Mesendoderm (in vitro differentiated cells): ENCODE results near the gene MAN1A2.
"Not testable (repeated sequence)": the region's sequence is repeated elsewhere in the genome, so short reads cannot be mapped to it uniquely, and the experiment has no call there.

Experiments
- DNase-seq: peaks from one replicate; pipeline ENCODE4 v3.0.0; 2013
- H2AK5ac ChIP-seq: 2 replicates; pipeline ENCODE4 v1.6.1; 2013; ENCODE audit warnings: low read length, inconsistent platforms
- H2BK120ac ChIP-seq: 2 replicates; pipeline ENCODE4 v1.6.1; 2013; ENCODE audit warnings: low read depth, mild to moderate bottlenecking, low read length, moderate library complexity, mixed read lengths
- H2BK15ac ChIP-seq: replicated peaks from 2 replicates; pipeline ENCODE4 v1.6.1; 2013; ENCODE audit warnings: low read depth, mild to moderate bottlenecking, moderate library complexity
- H2BK5ac ChIP-seq: 2 replicates; pipeline ENCODE4 v1.6.1; 2013; ENCODE audit warnings: low read length, inconsistent platforms
- H3K18ac ChIP-seq: 2 replicates; pipeline ENCODE4 v1.6.1; 2013; ENCODE audit warnings: mild to moderate bottlenecking, low read length, mixed read lengths
- H3K23ac ChIP-seq: one replicate; pipeline ENCODE4 v1.6.1; 2013; ENCODE audit warnings: low read length
- H3K27ac ChIP-seq: 2 replicates; pipeline ENCODE4 v1.5.1; 2013; ENCODE audit warnings: low read depth, mild to moderate bottlenecking, inconsistent platforms, low read length, moderate library complexity
- H3K27me3 ChIP-seq: 2 replicates; pipeline ENCODE4 v1.6.1; 2013; ENCODE audit warnings: low read length, control low read depth, mild to moderate bottlenecking, inconsistent platforms; ENCODE audit not compliant: insufficient read depth, poor library complexity
- H3K36me3 ChIP-seq: 2 replicates; pipeline ENCODE4 v1.6.1; 2013; ENCODE audit warnings: low read length, inconsistent platforms; ENCODE audit not compliant: control insufficient read depth, insufficient read depth
- H3K4ac ChIP-seq: one replicate; pipeline ENCODE4 v1.6.1; 2013; ENCODE audit warnings: low read depth, mild to moderate bottlenecking, low read length, moderate library complexity
- H3K4me1 ChIP-seq: 2 replicates; pipeline ENCODE4 v1.6.1; 2013; ENCODE audit warnings: low read depth, low read length, inconsistent platforms; ENCODE audit not compliant: control insufficient read depth
- H3K4me2 ChIP-seq: 2 replicates; pipeline ENCODE4 v1.6.1; 2013; ENCODE audit warnings: low read length
- H3K4me3 ChIP-seq: 2 replicates; pipeline ENCODE4 v1.5.1; 2013; ENCODE audit warnings: mild to moderate bottlenecking, low read length
- H3K56ac ChIP-seq: one replicate; pipeline ENCODE4 v1.6.1; 2013; ENCODE audit warnings: low read length
- H3K79me1 ChIP-seq: 2 replicates; pipeline ENCODE4 v1.6.1; 2013; ENCODE audit warnings: low read length, inconsistent platforms
- H3K79me2 ChIP-seq: 2 replicates; pipeline ENCODE4 v1.6.1; 2013; ENCODE audit warnings: mild to moderate bottlenecking, low read length; ENCODE audit not compliant: control insufficient read depth, insufficient read depth
- H3K9ac ChIP-seq: 2 replicates; pipeline ENCODE4 v1.6.1; 2013; ENCODE audit warnings: low read length, inconsistent platforms
- H4K5ac ChIP-seq: one replicate; pipeline ENCODE4 v1.6.1; 2013; ENCODE audit warnings: low read length
- H4K8ac ChIP-seq: one replicate; pipeline ENCODE4 v1.6.1; 2013; ENCODE audit warnings: low read depth, mild to moderate bottlenecking, control low read depth, low read length, moderate library complexity
- WGBS: extraction: QIAGEN DNeasy Blood & Tissue Kit; methylation state at CpG from one replicate; pipeline ENCODE4 v1.1.7; 2013; ENCODE audit warnings: low lambda C conversion rate, missing lambda C conversion rate; ENCODE audit not compliant: insufficient coverage; ENCODE audit errors: extremely low coverage; 5-methylcytosine and 5-hydroxymethylcytosine counted together

Gene MAN1A2

GRCh38 chr1:117558451-117558850 lies 191.2 kb downstream of the MAN1A2 start:
- not testable (repeated sequence) for H3K23ac ChIP-seq, H3K4ac ChIP-seq, H2BK5ac ChIP-seq, H3K27me3 ChIP-seq, H3K4me2 ChIP-seq, H3K27ac ChIP-seq, H3K4me1 ChIP-seq, DNase-seq, H2BK15ac ChIP-seq, H3K79me2 ChIP-seq, H2BK120ac ChIP-seq, H3K36me3 ChIP-seq, H3K18ac ChIP-seq, H3K56ac ChIP-seq, H4K8ac ChIP-seq, H3K79me1 ChIP-seq, H2AK5ac ChIP-seq, H3K4me3 ChIP-seq, H4K5ac ChIP-seq, H3K9ac ChIP-seq

GRCh38 chr1:117559139-117559538 lies 191.9 kb downstream of the MAN1A2 start:
- no peak overlapping the region for H2BK120ac ChIP-seq
- no peaks in the 10 kb centered on the region for H3K36me3 ChIP-seq
- WGBS: no CpG with 5 or more reads among the region's 3 CpGs
- H4K8ac ChIP-seq: no peak overlapping the region
- H3K56ac ChIP-seq: no peak overlapping the region
- no peak overlapping the region for H3K4ac ChIP-seq
- H3K23ac ChIP-seq: no peak overlapping the region
- no peak overlapping the region for H3K4me3 ChIP-seq
- no peak overlapping the region for H2BK5ac ChIP-seq
- no peak overlapping the region for H3K4me2 ChIP-seq
- H3K4me1 ChIP-seq: no peaks in the 10 kb centered on the region
- no peak overlapping the region for H3K18ac ChIP-seq
- no peaks in the 10 kb centered on the region for H3K27me3 ChIP-seq
- H4K5ac ChIP-seq: no peak overlapping the region
- H3K79me2 ChIP-seq: no peaks in the 10 kb centered on the region
- DNase-seq: no peak
- no peak overlapping the region for H2AK5ac ChIP-seq
- no peak overlapping the region for H3K9ac ChIP-seq
- H2BK15ac ChIP-seq: no peak overlapping the region
- H3K27ac ChIP-seq: no peak overlapping the region
- no peaks in the 10 kb centered on the region for H3K79me1 ChIP-seq

GRCh38 chr1:117559985-117560384 lies 192.7 kb downstream of the MAN1A2 start:
- no peaks in the 10 kb centered on the region for H3K4me1 ChIP-seq
- H3K4me3 ChIP-seq: no peak overlapping the region
- H3K23ac ChIP-seq: no peak overlapping the region
- H3K36me3 ChIP-seq: no peaks in the 10 kb centered on the region
- no peak overlapping the region for H3K9ac ChIP-seq
- no peaks in the 10 kb centered on the region for H3K79me2 ChIP-seq
- H3K18ac ChIP-seq: no peak overlapping the region
- no peak overlapping the region for H3K56ac ChIP-seq
- H2BK120ac ChIP-seq: no peak overlapping the region
- H2BK5ac ChIP-seq: no peak overlapping the region
- H2BK15ac ChIP-seq: no peak overlapping the region
- H3K4ac ChIP-seq: no peak overlapping the region
- no peak overlapping the region for H4K8ac ChIP-seq
- no peak overlapping the region for H3K27ac ChIP-seq
- H3K79me1 ChIP-seq: no peaks in the 10 kb centered on the region
- H3K4me2 ChIP-seq: no peak overlapping the region
- DNase-seq: no peak
- no peaks in the 10 kb centered on the region for H3K27me3 ChIP-seq
- no peak overlapping the region for H2AK5ac ChIP-seq
- WGBS: no CpG with 5 or more reads among the region's 3 CpGs
- H4K5ac ChIP-seq: no peak overlapping the region

GRCh38 chr1:117561071-117561470 lies 193.8 kb downstream of the MAN1A2 start:
- Histone ChIP-seq H4K8ac (no peak overlapping the region), H2BK15ac (no peak overlapping the region), H3K4me1 (no peaks in the 10 kb centered on the region), H3K79me1 (no peaks in the 10 kb centered on the region), H3K79me2 (no peaks in the 10 kb centered on the region), H2BK120ac (no peak overlapping the region), H3K36me3 (no peaks in the 10 kb centered on the region), H3K4me3 (no peak overlapping the region), H2AK5ac (no peak overlapping the region), H2BK5ac (no peak overlapping the region), H3K27ac (no peak overlapping the region), H3K18ac (no peak overlapping the region), H4K5ac (no peak overlapping the region), H3K23ac (no peak overlapping the region), H3K9ac (no peak overlapping the region), H3K56ac (no peak overlapping the region), H3K4ac (no peak overlapping the region), H3K27me3 (no peaks in the 10 kb centered on the region), H3K4me2 (no peak overlapping the region)
- no peak for DNase-seq
- no CpG with 5 or more reads among the region's 2 CpGs for WGBS

- no peak for DNase-seq
- H3K4ac ChIP-seq: no peak overlapping the region
- no peak overlapping the region for H3K4me2 ChIP-seq
- H3K27me3 ChIP-seq: no peaks in the 10 kb centered on the region
- no peaks in the 10 kb centered on the region for H3K4me1 ChIP-seq
- H3K27ac ChIP-seq: no peak overlapping the region
- no peaks in the 10 kb centered on the region for H3K79me1 ChIP-seq
- no CpG with 5 or more reads among the region's 2 CpGs for WGBS
- no peak overlapping the region for H3K18ac ChIP-seq
- no peak overlapping the region for H2BK120ac ChIP-seq
- no peak overlapping the region for H3K56ac ChIP-seq
- H4K8ac ChIP-seq: no peak overlapping the region
- H3K36me3 ChIP-seq: no peaks in the 10 kb centered on the region
- H3K23ac ChIP-seq: no peak overlapping the region
- no peak overlapping the region for H2BK5ac ChIP-seq
- H3K9ac ChIP-seq: no peak overlapping the region
- H2AK5ac ChIP-seq: no peak overlapping the region
- no peak overlapping the region for H2BK15ac ChIP-seq
- H3K4me3 ChIP-seq: no peak overlapping the region
- no peaks in the 10 kb centered on the region for H3K79me2 ChIP-seq
- H4K5ac ChIP-seq: no peak overlapping the region
These were observed 194.3 kb downstream of the MAN1A2 start for GRCh38 chr1:117561551-117561950.

GRCh38 chr1:117562581-117563491 lies 195.6 kb downstream of the MAN1A2 start:
- no peak overlapping the region for H2BK15ac ChIP-seq
- no peaks in the 10 kb centered on the region for H3K4me1 ChIP-seq
- no peaks in the 10 kb centered on the region for H3K36me3 ChIP-seq
- H2AK5ac ChIP-seq: no peak overlapping the region
- H4K8ac ChIP-seq: no peak overlapping the region
- no peak overlapping the region for H3K4me2 ChIP-seq
- H2BK5ac ChIP-seq: no peak overlapping the region
- no peaks in the 10 kb centered on the region for H3K79me2 ChIP-seq
- no peak for DNase-seq
- H3K4ac ChIP-seq: no peak overlapping the region
- H3K27ac ChIP-seq: no peak overlapping the region
- no peak overlapping the region for H3K18ac ChIP-seq
- no peak overlapping the region for H4K5ac ChIP-seq
- WGBS: no CpG with 5 or more reads among the region's 9 CpGs
- no peak overlapping the region for H2BK120ac ChIP-seq
- H3K56ac ChIP-seq: no peak overlapping the region
- no peak overlapping the region for H3K9ac ChIP-seq
- H3K79me1 ChIP-seq: no peaks in the 10 kb centered on the region
- no peaks in the 10 kb centered on the region for H3K27me3 ChIP-seq
- no peak overlapping the region for H3K4me3 ChIP-seq
- H3K23ac ChIP-seq: no peak overlapping the region
